Measurements from ENCODE around the gene OR6K2.

OR6K2 gene

GRCh38 chr1:158731707-158732106 is 31.3 kb upstream of the OR6K2 start:
- H3K4me3 ChIP-seq (replicated peaks; ENCODE audit: insufficient read depth, low read length), result no peak overlapping the region
- TF ChIP-seq CTCF (IDR thresholded peaks at IDR 0.05; ENCODE audit: insufficient read depth, low read length) (no peak), SPI1 (IDR thresholded peaks at IDR 0.05; ENCODE audit: borderline replicate concordance, low read depth) (no peak), REST (IDR thresholded peaks at IDR 0.05; ENCODE audit: insufficient replicate concordance, low read depth) (no peak), GABPA (IDR thresholded peaks at IDR 0.05; ENCODE audit: low read depth) (no peak), POLR2AphosphoS5 (IDR thresholded peaks at IDR 0.05; ENCODE audit: low read depth) (no peak)
- no peaks in the 10 kb centered on the region for H3K27me3 ChIP-seq (ENCODE audit: insufficient read depth, poor library complexity, severe bottlenecking)
- H3K27ac ChIP-seq (replicated peaks), result no peak overlapping the region
- DNase-seq (ENCODE audit: low read depth in 1 of 2, low spot score in 1 of 2), result no peak

GRCh38 chr1:158730453-158730852 is 30.0 kb upstream of the OR6K2 start:
- Histone ChIP-seq H3K27ac (replicated peaks) (no peak overlapping the region), H3K4me3 (replicated peaks; ENCODE audit: insufficient read depth, low read length) (no peak overlapping the region), H3K27me3 (ENCODE audit: insufficient read depth, poor library complexity, severe bottlenecking) (no peaks in the 10 kb centered on the region)
- no peak for DNase-seq (ENCODE audit: low read depth in 1 of 2, low spot score in 1 of 2)
- no peak for TF ChIP-seq REST (IDR thresholded peaks at IDR 0.05; ENCODE audit: insufficient replicate concordance, low read depth)
- TF ChIP-seq POLR2AphosphoS5 (IDR thresholded peaks at IDR 0.05; ENCODE audit: low read depth), result no peak
- TF ChIP-seq SPI1 (IDR thresholded peaks at IDR 0.05; ENCODE audit: borderline replicate concordance, low read depth), result no peak
- no peak for TF ChIP-seq GABPA (IDR thresholded peaks at IDR 0.05; ENCODE audit: low read depth)
- TF ChIP-seq CTCF (IDR thresholded peaks at IDR 0.05; ENCODE audit: insufficient read depth, low read length), result no peak

- TF ChIP-seq REST (IDR thresholded peaks at IDR 0.05; ENCODE audit: insufficient replicate concordance, low read depth) (no peak), CTCF (IDR thresholded peaks at IDR 0.05; ENCODE audit: insufficient read depth, low read length) (no peak), SPI1 (IDR thresholded peaks at IDR 0.05; ENCODE audit: borderline replicate concordance, low read depth) (no peak), POLR2AphosphoS5 (IDR thresholded peaks at IDR 0.05; ENCODE audit: low read depth) (no peak)
- no peak overlapping the region for H3K27ac ChIP-seq (replicated peaks)
- no peak for DNase-seq (ENCODE audit: low read depth in 1 of 2, low spot score in 1 of 2)
- no peak overlapping the region for H3K4me3 ChIP-seq (replicated peaks; ENCODE audit: insufficient read depth, low read length)
- H3K27me3 ChIP-seq (ENCODE audit: insufficient read depth, poor library complexity, severe bottlenecking), result no peaks in the 10 kb centered on the region
Observed at GRCh38 chr1:158728510-158729225, 28.2 kb upstream of the OR6K2 start.

Measured in HL-60 (cell line).